HFF-Myc (cell line): ENCODE results near the gene PAFAH2.

ENCODE experiments used
- DNase-seq: peaks from one replicate; pipeline ENCODE4 v3.0.0-alpha.2; 2011; ENCODE audit warnings: low read depth; ENCODE audit errors: extremely low read depth
- H3K4me3 ChIP-seq: replicated peaks from 2 replicates; pipeline ENCODE4 v1.5.1; 2011; ENCODE audit warnings: low read depth, mild to moderate bottlenecking, control low read depth, low read length
- CTCF ChIP-seq: IDR thresholded peaks from 2 replicates; pipeline ENCODE4 v1.5.1; 2012; ENCODE audit warnings: mild to moderate bottlenecking, low read depth, low read length, control low read depth; ENCODE audit errors: missing control alignments

Gene PAFAH2

GRCh38 chr1:25993197-25993951, 4.5 kb downstream of the PAFAH2 start:
- no peak overlapping the region for H3K4me3 ChIP-seq
- DNase-seq: no peak
- TF ChIP-seq CTCF: no peak

DNA sequence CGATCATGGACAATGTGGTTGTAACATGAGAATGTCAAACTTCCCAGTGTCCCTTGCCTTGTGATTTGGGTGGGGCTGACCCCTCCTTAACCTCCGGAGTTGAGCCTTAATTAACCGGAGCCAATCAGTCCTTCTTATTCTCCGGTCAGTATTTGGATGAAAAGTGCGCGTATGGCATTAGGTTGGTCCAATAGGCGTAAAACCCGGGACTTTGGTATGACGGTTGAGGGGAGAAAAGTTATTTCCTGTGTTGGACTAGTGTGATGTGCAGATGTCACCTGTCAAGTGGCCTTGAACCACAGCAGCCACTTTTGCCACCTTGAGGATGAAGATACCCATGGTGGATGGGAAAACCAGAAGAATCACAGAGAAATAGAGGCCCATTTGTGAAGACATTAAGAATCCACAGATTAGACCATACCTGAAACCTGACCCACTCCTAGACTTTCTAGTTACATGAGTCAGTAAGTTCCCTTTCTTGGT, 5.1 kb downstream of the PAFAH2 start:
- no peak for TF ChIP-seq CTCF
- no peak overlapping the region for H3K4me3 ChIP-seq
- DNase-seq: no peak

GRCh38 chr1:25991937-25992688, 5.8 kb downstream of the PAFAH2 start:
- H3K4me3 ChIP-seq: no peak overlapping the region
- no peak for DNase-seq
- no peak for TF ChIP-seq CTCF

DNA sequence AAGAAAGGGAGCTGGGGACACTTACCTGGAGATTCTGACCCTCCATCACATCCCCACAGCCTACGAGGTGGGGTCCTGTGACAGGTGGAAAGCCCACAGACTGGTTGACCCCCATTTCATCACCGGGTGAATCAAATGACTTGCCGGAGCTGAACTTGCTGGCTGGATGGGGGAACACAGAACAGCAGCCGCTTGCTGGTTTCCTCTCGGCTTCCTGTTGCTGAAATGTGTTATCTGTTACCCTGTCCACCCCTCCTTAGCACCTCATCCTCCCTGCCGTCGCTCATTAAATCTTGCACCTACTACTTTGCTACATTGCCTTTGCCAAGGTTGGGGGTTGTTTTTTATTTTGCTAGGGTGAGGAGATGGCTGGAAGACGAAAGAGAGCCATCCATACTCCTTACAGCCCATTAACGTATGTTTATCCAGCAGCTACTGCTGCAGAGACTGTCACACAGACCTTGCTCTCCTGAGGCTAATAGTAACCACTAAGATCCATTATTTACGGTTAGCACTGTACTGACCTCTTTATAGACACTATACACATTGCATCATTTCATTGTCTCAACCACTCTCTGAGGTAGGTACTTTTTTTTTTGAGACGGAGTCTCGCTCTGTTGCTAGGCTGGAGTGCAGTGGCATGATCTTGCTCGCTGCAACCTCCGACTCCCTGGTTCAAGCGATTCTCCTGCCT, 7.0 kb downstream of the PAFAH2 start:
- TF ChIP-seq CTCF: no peak
- DNase-seq: no peak
- no peak overlapping the region for H3K4me3 ChIP-seq

GRCh38 chr1:25990251-25990650, 7.6 kb downstream of the PAFAH2 start:
- no peak for TF ChIP-seq CTCF
- no peak for DNase-seq
- H3K4me3 ChIP-seq: no peak overlapping the region

DNA sequence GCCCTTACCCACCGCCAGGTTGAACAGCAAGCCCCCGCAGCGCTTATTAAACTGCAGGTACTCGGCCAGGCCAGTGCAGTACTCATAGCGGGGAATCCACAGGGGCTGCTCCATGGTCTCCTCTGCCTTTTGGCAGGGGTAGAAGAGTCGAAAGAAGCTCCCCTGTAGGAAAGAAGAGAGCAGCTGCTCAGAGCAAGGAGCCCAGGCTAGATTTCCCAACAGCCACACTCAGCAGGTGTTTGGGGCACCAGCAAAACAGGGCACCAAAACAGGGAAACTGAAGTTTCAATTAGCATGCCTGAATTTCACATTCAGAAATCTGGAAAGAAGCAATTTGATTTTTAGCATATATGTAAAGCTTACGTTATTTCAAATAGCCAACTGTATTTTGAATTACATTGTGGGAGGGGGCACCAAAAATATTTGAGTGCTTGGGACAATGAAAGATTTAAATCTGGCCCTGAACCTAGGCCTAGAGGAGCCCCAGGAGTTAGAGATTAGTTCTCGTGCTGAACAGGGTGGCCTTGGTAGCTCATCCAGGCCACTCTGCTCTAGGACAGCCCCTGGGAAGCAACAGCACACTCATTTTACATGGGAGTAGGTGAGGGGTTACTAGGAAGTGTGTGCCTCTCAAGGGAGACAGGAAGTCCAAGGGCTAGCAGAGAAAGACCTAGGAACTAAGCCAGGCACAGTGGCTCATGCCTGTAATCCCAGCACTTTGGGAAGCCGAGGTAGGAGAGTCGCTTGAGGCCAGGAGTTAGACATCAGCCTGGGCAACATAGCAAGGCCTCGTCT, 8.2 kb downstream of the PAFAH2 start:
- no peak for TF ChIP-seq CTCF
- H3K4me3 ChIP-seq: no peak overlapping the region
- no peak for DNase-seq
